K562 treated with DMSO at 1 percent for 12 hours (cell line): ENCODE results near the gene FGF14. TPM values are rescaled to one million over a fixed set of nuclear protein-coding genes. Genes with fewer than 3 reads are reported as not detected.

ENCODE experiments used
- total RNA-seq: library from RNA; unstranded; fragments of 300-600 nt; gene quantifications from 2 replicates; pipeline ENCODE4 v1.2.3, GENCODE V29; 2022; ENCODE audit not compliant: insufficient read depth

Gene FGF14
- not detected in 2 replicates for total RNA-seq

GRCh38 chr13:102401766-102402165 lies at the start of gene FGF14:
FGF14 (minus strand) TSS chr13:102402048.

Other genes starting within 250 kb of the FGF14 start
- 6.1 and 22.2 TPM in 2 replicates for gene TPP2, start 194.9 kb upstream of the FGF14 start, total RNA-seq